ENCODE results near the gene MAMSTR.

- TF ChIP-seq CTCF (IDR thresholded peaks at IDR 0.05; ENCODE audit: insufficient read depth, low read depth, low read length) (no peak), EZH2 (IDR thresholded peaks at IDR 0.05; ENCODE audit: insufficient read depth, low read length) (no peak)
Observed at GRCh38 chr19:48669903-48670668, 49.4 kb downstream of the MAMSTR start.
